Measurements from ENCODE around the gene NKX6-1.

Gene NKX6-1

DNA sequence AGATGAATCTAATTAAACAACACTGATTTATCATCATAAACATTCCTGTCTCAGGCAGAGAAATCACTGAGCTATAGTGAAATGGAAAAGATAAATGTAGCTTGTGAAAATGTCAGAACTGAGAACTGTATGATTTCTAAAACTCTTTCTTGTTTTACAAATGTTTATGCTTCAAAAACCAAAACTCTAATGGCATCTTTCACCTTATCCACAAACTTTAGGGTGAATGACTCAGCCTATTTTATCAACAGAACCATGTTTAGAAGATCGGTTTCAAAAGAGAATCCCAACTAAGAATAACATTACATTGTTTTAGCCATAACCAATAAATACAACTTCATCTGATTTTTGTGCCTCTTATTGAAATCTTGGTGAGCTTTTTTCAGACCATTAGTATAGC lies 21.4 kb downstream of the NKX6-1 start:
- no peak for DNase-seq (ENCODE audit: low read depth in 2 of 2)

DNA sequence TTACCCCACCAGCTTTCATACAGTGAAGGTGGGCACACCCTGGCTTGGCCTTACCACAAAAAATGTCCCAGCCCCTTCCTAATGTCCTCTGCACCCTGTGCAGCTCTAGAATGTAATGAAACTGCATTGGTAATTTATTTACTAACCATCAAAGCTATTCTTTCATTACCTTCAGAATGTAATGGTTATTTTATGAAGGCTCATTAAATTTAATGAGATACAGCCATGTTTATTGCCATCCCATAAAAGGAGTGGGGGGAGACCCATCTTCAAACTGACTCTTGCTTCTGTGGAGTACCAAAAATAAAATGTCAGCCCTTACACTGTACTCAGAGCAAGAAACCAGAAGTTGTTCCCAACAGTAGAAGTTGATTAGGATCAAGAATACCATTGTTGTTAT lies 25.0 kb downstream of the NKX6-1 start:
- DNase-seq (ENCODE audit: low read depth in 2 of 2): no peak

DNA sequence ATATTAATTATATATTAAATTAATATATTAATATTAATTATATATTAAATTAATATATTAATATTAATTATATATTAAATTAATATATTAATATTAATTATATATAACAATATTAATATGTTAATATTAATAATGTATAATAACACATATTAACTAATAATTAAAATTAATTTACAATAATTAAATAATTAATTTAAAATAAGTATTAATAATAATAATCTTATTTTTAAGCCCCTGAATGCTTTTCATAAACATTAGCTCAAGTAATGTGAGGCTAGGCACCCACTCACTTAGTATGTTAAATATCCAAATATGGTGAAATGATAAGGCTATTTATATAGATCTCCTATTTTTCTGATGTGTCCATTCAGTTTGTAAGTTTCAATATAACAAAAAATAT lies 26.9 kb downstream of the NKX6-1 start:
- DNase-seq (ENCODE audit: low read depth in 2 of 2): no peak

DNA sequence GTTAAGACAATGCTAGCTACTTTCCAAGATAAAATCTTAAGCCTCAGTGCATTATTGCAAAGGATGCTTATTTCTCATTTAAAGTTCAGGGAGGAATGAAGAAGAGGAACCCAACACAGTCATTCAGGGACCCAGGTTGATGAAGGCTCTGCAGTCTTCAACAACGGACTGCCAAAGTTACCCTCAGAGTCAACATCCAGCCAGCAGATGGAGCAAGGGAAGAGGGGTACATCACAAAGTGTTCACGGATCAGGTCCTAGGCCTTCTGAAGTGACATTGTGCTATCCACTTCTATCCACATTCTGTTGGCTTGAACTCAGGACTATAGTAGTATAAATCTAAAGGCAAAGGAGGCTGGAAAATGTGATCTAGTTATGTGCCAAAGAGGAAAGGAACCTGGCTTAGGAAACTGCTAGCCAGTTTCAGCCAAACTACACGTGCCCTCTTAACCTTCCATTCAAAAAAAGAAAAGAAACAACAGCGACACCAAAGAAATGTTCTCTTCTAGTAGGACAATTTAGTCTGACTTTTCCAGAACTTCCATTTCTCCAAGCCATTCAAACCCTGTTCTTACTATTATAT lies 28.8 kb downstream of the NKX6-1 start:
- no peak for DNase-seq (ENCODE audit: low read depth in 2 of 2)

DNA sequence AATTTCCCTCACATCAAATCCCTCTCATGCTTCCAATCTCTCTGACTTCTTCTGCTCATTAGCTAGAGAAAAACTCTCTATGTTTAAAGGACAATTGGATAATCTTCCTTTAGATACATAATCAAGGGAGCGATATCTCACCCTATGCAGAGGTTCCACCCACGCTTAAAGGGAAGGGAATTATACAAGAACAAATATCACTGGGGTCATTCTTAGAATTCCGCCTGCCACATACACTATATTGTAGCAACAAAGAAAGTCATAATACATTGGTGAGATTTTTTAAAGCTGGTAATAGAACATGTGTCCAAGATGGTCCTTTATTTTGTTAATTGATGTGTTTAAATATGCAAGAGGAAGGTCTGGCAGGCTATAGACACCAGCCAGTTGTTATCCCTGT lies 31.5 kb downstream of the NKX6-1 start:
- DNase-seq (ENCODE audit: low read depth in 2 of 2): no peak

DNA sequence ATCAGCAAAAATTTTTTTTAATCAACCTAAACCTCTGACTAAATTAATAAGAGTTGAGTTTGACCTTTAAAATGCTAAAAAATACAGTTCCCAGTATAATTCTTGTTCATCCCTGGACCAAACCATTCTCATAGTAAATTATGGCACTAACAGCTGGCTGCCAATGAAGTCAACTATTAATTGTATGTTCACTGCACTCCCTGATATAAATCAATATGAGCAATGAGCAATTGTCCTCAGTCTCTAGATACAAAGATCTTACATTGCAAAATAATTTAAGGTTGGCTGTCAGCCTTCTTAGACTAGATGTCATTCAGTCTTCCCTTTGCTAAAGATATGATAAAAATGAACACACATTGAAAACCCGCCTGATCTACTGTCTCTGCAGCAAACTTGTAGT lies 39.3 kb downstream of the NKX6-1 start:
- no peak for DNase-seq (ENCODE audit: low read depth in 2 of 2)

DNA sequence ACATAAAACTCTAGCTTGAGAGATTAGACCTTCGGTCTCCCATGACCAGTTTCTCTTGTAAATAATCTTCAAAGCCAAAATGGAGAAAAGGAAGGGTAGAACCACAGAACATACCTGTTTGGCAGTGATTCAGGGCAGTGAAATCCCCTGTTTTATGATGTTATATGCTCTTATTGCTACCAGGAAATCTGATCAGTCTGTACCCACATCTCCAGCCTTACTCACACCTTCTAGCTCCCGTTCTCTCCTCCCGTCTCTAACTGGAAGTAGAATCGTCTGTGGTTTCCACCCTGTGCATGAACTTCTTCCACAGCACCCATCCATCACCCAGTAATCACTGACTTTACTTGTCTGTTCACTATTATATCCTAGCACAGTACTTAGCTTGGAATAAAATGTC lies 42.9 kb downstream of the NKX6-1 start:
- no peak for DNase-seq (ENCODE audit: low read depth in 2 of 2)

DNA sequence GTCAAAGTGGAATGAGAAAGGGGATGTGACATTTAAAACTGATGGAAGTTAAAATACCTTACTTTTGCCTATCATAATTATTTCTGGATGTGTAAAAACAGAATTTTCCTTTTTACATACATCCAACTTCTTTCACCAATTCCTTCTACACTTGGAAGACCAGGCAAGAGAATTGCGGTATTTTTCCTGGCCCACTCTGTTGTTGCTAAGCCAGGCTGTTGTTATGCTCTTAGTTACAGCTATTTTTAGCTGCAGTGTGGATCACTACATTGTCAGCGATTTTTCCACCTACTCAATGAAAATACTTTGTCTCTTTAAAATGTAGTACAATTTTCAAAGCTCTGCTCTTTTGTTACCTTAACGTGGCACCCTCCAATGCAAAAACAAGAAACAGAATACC lies 43.4 kb downstream of the NKX6-1 start:
- DNase-seq (ENCODE audit: low read depth in 2 of 2): no peak

DNA sequence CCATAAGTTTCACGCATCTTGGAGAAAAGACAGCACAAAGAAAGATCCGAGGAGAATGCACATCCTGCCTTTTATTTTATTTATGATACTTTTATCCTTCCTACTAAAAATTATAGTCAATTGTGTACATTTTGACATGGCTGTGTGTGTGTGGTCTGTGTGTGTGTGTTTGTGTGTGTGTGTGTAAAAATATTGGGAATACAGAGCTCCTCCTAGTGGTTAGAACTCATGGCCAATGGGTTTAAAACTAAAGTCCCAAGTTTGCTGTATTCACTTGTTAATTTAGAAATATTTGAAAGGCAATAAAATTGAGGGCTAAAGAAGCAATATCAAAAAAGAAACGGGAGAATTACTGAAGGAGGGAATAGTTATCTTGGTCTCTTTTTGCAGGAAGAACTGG lies 47.5 kb downstream of the NKX6-1 start:
- DNase-seq (ENCODE audit: low read depth in 2 of 2): no peak

DNA sequence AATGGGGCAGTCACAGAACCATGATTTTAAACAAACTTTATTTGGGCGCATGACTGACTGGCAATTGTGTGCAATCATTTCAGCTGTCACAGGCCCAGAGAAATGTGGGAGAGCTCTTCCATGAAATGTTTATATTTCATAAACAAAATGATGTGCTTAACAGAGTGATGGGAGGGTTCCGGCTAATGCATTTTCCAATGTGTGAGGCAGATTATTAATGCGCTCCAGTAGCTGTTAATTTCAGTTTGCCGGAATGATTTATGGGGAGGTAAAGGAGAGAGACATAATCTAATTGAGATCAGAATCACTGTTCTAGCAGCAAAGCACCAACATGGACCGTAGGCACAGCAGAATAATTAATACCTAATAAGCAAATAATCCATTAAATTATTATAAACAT lies 55.6 kb downstream of the NKX6-1 start:
- DNase-seq (ENCODE audit: low read depth in 2 of 2): no peak

DNA sequence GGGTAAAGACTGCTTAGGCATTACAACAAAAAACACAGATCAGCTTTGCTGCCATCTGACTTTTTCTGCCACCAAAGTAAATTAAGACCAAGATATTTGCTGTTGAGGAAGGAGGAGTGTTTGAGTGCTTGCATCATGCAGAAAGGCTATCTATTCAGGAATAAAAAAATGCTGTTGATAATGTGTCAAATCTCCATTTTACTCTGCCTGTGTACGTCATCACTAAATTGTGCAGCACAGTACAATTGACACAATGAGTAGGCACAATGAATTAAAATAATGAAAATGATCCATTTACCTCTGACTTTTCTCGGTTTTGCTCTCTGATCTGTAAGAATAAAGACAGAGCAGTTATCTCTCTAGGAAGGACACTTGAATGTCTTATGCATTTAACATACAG lies 56.3 kb downstream of the NKX6-1 start:
- no peak for DNase-seq (ENCODE audit: low read depth in 2 of 2)

Data from fibroblast of skin of left biceps (primary cell).